GM18867 (cell line): Measurements from ENCODE around the gene MEI4.
A peak's percentile ranks its signal among the peaks of the same experiment; 100 is the strongest.
"Not testable (repeated sequence)": the region's sequence is repeated elsewhere in the genome, so short reads cannot be mapped to it uniquely, and the experiment has no call there.

Source experiments
- ATAC-seq: cut with Tn5 transposase; IDR thresholded peaks from one replicate; pipeline ENCODE4 v1.9.1; 2021; ENCODE audit warnings: mild to moderate bottlenecking, moderate library complexity; ENCODE audit not compliant: unreplicated experiment

Gene MEI4, protein sequence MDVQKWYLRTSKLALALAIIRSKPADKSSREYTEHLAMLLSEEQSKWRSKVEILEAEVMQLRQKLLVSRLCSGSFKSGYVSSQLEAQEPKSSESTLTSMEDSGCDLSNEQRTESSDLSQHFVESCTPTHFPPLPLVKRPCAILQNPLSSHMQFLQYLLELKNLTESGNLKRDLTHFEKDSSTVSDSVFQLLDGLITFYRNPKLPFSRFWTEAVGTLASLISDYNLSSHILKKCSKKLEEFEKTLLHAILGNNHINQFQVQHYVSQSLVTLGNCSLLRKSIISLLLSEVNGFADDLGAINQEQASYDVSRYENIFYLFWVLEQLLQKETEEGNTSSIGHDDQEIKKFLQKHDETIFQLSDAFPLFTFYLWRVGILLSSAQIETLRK

GRCh38 chr6:77652739-77653138 lies at the start of gene MEI4:
TSS of gene MEI4 (plus strand) at chr6:77653039. CDS start at chr6:77690672, 37,633 bp downstream.
- ATAC-seq = no peak

DNA sequence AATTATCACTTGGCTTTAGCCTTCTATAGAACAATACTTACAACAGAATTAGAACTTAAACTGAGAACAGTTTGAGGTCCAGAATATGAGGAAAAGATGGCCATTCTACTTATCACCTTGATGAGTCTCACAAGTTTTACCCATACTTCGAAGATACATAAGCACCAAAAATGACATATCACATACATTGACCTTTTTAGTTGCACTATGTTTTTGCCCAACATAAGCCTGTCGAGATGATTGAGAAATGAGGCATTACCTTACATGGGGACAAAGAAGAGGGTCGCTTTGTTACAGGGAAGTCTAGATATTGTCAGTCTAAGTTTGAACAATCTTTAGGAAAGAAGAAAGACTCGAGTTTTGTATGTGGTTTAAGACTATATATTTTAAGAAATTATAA lies 48.4 kb upstream of the MEI4 start:
- no peak for ATAC-seq

DNA sequence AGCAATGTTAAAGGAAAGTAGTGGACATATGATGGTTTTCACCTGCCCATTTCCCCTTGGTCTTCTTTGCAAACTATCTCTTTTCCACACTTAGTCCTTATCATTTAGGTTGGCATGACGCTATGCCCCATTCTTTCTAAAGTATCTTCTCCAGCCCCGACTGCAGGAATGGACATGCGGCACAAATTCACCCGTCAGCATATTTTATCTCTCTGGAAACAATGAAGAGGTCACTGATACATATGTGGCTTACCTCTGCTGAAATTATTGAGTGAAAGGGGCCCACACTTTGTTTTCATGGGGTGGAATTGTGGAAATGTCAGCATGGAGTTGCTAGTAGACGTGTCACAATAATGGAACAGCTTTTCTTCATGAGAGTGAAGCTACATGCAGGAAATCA lies 45.8 kb upstream of the MEI4 start:
- ATAC-seq = no peak

DNA sequence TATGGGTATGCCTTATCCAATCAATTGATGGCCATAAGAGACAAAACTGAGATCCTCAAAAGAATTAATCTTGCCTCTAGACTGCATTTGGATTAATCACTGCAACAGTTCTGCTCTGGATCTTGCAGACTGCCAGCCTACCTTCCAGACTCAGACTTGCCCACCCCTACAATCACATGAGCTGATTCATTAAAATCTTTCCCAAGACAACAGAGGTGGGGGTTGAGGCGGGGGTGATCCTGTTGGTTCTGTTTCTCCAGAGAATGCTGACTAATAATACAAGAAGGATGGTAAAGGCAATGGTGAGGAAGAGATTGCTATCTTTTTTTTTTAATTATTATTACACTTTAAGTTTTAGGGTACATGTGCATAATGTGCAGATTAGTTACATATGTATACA lies 43.7 kb upstream of the MEI4 start:
- no peak for ATAC-seq

- no peak for ATAC-seq
These were observed 33.7 kb upstream of the MEI4 start for GRCh38 chr6:77619114-77619513.

GRCh38 chr6:77620278-77620882 lies 32.5 kb upstream of the MEI4 start:
- peak; percentile 96 for ATAC-seq

- no peak for ATAC-seq
These were observed 28.3 kb upstream of the MEI4 start for GRCh38 chr6:77624515-77624914.

DNA sequence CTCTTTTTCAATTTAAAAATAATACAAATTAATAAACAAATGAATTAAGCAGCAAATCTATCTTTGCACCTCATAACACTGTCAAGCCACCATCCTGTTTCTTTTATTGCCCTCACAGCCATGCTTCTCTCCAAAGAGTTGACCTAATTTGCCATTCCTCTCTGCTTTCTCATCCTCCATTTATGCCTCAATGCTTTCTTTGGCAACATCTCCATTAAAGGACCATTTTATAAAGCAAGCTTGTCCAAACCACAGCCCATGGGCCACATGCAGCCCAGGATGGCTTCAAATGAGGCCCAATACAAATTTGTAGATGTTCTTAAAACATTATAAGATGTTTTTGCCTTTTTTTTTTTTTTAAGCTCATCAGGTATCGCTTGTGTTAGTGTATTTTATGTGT lies 26.4 kb upstream of the MEI4 start:
- ATAC-seq = no peak

DNA sequence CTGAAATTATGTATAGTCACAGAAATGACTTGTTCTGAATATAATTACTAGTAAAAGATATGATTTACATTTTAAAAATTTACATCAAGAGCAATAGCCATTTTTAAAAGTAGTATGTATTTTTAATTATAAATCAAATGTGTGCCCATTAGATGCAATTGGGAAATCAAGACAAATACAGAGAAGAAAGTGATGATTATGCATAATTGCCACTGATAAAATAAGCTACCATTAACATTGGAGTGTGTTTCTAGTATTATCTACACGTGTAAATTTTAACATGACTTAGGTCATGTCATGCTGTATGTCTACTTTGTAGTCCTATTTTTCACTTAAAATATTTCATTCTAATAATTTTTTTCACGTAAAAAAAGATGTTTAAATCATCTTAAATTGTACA lies 22.8 kb upstream of the MEI4 start:
- ATAC-seq = no peak

DNA sequence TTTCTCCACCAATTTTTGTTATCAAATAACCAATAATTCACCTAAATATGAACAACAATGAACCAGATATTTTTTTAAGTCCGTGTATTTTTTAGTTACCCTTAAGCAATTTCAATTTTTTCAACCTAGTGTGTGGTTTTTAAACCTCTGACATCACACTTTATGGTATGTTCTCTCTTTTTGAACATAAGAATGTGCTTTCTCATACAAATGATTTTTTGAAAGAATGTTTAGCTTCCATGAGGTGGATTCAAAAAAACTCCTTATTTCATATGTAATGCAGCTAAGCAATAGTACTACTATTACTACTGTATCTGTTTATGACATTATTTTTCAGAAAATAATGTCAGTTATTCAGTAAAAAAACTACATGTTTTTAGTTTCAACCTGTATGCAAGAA lies 19.4 kb upstream of the MEI4 start:
- ATAC-seq = no peak

- no peak for ATAC-seq
These were observed 18.7 kb upstream of the MEI4 start for GRCh38 chr6:77633993-77634715.

- no peak for ATAC-seq
These were observed 14.6 kb upstream of the MEI4 start for GRCh38 chr6:77638129-77638830.

- ATAC-seq = no peak
These were observed 8.6 kb upstream of the MEI4 start for GRCh38 chr6:77644102-77644705.

DNA sequence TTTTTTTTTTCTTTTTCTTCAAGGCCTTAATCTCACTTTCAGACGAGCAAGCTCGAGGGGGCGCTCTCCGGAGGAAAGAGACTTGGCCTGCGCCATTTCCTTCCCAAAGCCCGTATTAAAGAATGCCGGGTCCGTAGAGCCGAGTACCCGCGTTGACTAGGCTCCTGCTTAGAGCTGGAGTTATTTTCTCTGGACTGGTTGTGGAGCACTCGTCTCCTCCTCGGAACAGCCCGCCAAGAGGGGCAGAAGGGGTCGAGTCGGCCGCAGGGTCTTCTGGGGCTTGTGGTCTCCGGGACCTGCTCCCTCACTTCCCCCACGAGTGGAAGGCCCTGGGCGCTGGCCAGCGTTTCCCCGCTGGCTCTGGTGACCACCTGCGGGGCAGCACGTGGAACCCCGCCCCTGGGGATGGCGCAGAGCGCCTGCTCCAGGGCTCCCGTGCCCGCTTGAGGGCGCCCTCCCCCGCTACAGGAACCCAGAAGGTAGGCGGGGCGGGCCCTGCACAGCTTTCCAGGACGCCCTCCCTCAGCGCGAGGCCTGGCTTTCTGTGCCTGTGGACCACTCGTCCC lies 2.7 kb upstream of the MEI4 start:
- no peak for ATAC-seq

DNA sequence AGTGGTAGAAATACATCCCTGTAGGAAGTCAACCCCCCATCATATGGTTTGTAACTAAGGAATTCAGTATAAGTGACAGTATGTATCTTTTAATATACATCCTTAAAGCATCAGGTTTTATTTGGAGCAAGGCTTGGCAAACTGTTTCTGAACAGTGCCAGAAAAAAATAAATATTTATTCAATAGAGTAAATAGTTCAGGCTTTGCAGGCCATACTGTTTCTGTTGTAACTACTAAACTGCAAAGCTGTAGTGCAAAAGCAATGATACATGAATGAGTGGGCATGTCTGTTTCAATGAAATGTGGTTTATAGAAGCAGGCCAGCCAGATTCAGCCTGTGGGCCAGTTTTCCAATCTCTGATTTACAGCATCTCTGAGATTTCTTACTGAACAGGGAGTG lies 977 bp downstream of the MEI4 start:
- no peak for ATAC-seq

- not testable (repeated sequence) for ATAC-seq
These were observed 2.2 kb downstream of the MEI4 start for GRCh38 chr6:77655035-77655434.

DNA sequence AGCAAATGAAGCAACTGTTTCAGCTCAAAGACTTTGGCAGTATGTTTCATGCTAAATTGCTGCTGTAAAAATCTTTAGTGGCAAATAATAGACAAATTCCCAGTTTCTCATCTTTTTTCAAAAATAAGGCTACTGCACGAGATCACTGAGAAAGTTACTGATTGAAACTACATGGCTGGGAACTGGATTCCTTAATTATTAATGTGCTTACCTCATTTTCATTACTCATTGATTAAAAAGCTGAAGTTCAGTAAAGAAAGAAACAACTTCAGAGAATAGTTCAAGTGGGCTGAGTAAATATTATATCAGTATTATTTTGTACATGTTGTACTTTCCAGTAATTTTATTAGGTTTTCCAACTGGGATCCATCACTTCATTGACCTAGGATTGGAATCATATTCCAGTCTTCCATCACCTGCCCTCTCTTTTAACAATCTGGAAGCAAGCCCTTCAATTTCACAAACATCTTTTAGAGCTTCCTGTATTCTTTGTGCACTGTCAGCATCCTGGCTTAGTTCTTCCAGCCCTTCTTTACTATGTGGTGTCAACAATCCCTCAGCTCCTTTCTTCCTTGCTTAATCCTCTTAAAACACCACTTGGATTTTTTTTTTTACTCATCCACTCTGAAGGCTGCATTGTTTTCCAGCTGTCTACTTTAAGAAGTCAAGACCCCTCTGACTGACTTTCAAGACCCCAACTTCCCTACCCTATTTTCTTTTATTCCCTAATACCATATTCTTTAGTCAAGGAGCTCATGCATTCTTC lies 4.3 kb downstream of the MEI4 start:
- ATAC-seq = no peak

DNA sequence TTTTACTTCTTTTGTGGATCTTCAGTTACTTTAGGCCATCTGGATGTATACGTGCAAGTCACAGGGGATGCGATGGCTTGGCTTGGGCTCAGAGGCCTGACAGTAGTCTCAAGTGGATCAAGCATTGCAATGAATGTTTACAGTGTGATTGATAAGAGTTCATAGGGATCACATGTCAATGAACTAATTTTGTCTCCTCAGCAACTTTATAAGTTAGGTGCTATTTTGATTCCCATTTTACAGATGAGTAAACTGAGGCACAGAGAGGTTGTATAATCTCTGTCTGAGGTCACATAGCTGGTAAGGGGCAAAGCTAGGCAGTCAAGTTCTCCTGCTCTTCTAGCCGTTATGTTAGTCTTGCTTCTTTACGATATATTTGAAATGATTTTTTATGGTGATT lies 13.5 kb downstream of the MEI4 start:
- ATAC-seq = no peak

DNA sequence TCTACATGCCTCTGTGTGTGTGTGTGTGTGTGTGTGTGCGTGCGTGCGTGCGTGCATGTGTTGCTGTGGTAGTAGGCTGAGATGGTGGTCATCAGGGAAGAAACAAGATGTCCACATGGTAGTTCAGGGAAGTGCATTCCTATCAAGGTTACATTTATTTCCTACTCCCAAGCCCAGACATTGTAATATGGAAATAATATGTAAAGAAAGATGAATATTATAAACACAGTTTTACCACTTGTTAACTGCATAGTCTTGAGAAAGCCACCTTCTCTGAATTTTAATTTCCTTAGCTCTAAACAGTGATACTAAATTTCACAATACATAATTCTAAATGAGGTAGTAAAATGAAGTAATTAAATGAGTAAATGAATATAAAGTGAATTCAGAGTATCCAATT lies 14.0 kb downstream of the MEI4 start:
- no peak for ATAC-seq

- no peak for ATAC-seq
These were observed 17.1 kb downstream of the MEI4 start for GRCh38 chr6:77669913-77670312.
